SU-DHL-6 (cell line): ENCODE data around the gene CCNI.

Experiments used
- H2AFZ ChIP-seq: fragments of 200-600 bp; sonication (generic); 2 replicates; pipeline ENCODE4 v1.6.1; 2014; ENCODE audit warnings: low read depth, mild to moderate bottlenecking, moderate library complexity, mixed read lengths, antibody characterized with exemption, low read length; ENCODE audit not compliant: severe bottlenecking
- H3F3A ChIP-seq: fragments of 200-600 bp; shearing (Covaris generic); 2 replicates; pipeline ENCODE4 v1.6.0; 2016; ENCODE audit warnings: antibody characterized with exemption, mild to moderate bottlenecking; ENCODE audit not compliant: insufficient read depth
- H3K27ac ChIP-seq: fragments of 200-600 bp; sonication (generic); 2 replicates; pipeline ENCODE4 v1.5.1; 2016; ENCODE audit warnings: low read depth, mild to moderate bottlenecking, low read length, moderate library complexity, mixed read lengths
- H3K27me3 ChIP-seq: fragments of 200-600 bp; sonication (generic), shearing (Covaris generic); 2 replicates; pipeline ENCODE4 v1.6.0; 2014; ENCODE audit warnings: mild to moderate bottlenecking, low read length
- H3K36me3 ChIP-seq: fragments of 200-600 bp; sonication (generic); 2 replicates; pipeline ENCODE4 v1.6.1; 2014; ENCODE audit warnings: mild to moderate bottlenecking, low read length, mixed read lengths
- H3K4me2 ChIP-seq: fragments of 300-600, 200-600 bp; shearing (Covaris generic), sonication (generic); 2 replicates; pipeline ENCODE4 v1.6.0; 2014; ENCODE audit warnings: low read length, low read depth, mild to moderate bottlenecking; ENCODE audit not compliant: poor library complexity, severe bottlenecking
- H3K4me3 ChIP-seq: fragments of 200-600 bp; sonication (generic); 2 replicates; pipeline ENCODE4 v1.5.1; 2014; ENCODE audit warnings: antibody characterized with exemption, low read length, mild to moderate bottlenecking, mixed read lengths; ENCODE audit not compliant: insufficient read depth, poor library complexity, severe bottlenecking
- H3K79me2 ChIP-seq: fragments of 200-600 bp; sonication (generic); 2 replicates; pipeline ENCODE4 v1.6.1; 2014; ENCODE audit warnings: mild to moderate bottlenecking, low read length, moderate library complexity; ENCODE audit not compliant: insufficient read depth
- H3K9ac ChIP-seq: fragments of 200-600 bp; sonication (generic); 2 replicates; pipeline ENCODE4 v1.7.0; 2014; ENCODE audit warnings: mild to moderate bottlenecking, low read length
- H3K9me2 ChIP-seq: fragments of 200-600 bp; sonication (generic); replicated peaks from 2 replicates; pipeline ENCODE4 v1.6.1; 2014; ENCODE audit warnings: low read length; ENCODE audit not compliant: insufficient read depth
- H3K9me3 ChIP-seq: fragments of 200-600 bp; sonication (generic); 2 replicates; pipeline ENCODE4 v1.6.1; 2014; ENCODE audit warnings: low read length, mixed read lengths; ENCODE audit not compliant: insufficient read depth
- H4K20me1 ChIP-seq: fragments of 200-600 bp; sonication (generic); 2 replicates; pipeline ENCODE4 v1.6.1; 2014; ENCODE audit warnings: low read depth, mild to moderate bottlenecking, antibody characterized with exemption, low read length, moderate library complexity, mixed read lengths
- EZH2phosphoT487 ChIP-seq: fragments of 200-600 bp; sonication (generic), shearing (Covaris generic); conservative IDR thresholded peaks from 2 replicates; pipeline ENCODE4 v1.6.1; 2018; ENCODE audit warnings: mild to moderate bottlenecking, antibody characterized with exemption, low read length, moderate library complexity, mixed read lengths
- TF ChIP-seq, protein P1 (sequence below): fragments of 200-600 bp; sonication (generic); IDR thresholded peaks from one replicate; pipeline ENCODE4 v1.5.1; 2017; ENCODE audit warnings: antibody characterized with exemption, mild to moderate bottlenecking, low read length, moderate library complexity; ENCODE audit not compliant: insufficient read depth, poor library complexity, severe bottlenecking

The CCNI gene

DNA sequence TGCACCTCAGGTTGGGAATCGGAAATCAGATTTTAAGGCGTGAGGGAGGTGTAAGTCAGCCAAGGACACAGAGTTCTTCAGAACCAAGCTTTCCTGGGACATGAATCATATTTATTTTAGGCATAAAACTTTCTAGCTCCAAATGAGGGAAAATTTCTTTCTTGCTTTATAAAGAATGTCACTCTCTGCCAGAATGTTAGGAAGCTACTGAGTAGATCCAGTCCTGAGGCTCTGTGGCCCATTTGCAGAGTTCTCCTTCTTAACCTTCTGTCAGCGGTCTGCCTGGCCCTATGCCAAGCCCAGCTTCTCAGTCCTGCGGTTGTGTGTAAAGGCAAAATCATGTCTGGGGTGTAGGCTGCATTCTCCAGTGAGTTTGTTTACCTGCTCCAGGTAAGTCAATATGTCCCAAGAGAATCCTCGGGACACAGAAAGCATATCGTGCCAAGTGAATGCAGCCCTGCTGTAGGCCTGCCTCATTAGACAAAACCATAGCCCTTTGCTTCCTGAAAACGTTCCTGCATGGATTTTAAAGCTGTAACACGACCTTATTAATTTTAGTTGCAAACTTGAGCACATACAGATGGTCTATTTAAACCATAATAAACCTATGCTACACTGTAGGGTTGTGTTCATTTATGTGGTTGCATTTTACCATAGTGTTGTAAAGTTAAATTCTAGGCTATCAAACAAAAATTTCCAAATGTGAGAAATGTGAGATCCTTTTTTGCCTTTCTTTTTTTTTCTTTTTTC, 29.2 kb upstream of the CCNI start:
- no peaks in the 10 kb centered on the region for H3K9me2 ChIP-seq
- no peaks in the 10 kb centered on the region for H3K36me3 ChIP-seq
- no peak overlapping the region for H3K9ac ChIP-seq
- H4K20me1 ChIP-seq, result no peaks in the 10 kb centered on the region
- TF ChIP-seq, protein P1, sequence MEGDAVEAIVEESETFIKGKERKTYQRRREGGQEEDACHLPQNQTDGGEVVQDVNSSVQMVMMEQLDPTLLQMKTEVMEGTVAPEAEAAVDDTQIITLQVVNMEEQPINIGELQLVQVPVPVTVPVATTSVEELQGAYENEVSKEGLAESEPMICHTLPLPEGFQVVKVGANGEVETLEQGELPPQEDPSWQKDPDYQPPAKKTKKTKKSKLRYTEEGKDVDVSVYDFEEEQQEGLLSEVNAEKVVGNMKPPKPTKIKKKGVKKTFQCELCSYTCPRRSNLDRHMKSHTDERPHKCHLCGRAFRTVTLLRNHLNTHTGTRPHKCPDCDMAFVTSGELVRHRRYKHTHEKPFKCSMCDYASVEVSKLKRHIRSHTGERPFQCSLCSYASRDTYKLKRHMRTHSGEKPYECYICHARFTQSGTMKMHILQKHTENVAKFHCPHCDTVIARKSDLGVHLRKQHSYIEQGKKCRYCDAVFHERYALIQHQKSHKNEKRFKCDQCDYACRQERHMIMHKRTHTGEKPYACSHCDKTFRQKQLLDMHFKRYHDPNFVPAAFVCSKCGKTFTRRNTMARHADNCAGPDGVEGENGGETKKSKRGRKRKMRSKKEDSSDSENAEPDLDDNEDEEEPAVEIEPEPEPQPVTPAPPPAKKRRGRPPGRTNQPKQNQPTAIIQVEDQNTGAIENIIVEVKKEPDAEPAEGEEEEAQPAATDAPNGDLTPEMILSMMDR, result no peak
- no peaks in the 10 kb centered on the region for H3K9me3 ChIP-seq
- no peaks in the 10 kb centered on the region for H3F3A ChIP-seq
- H2AFZ ChIP-seq, result no peak overlapping the region
- H3K27ac ChIP-seq, result no peak overlapping the region
- H3K4me3 ChIP-seq, result no peak overlapping the region
- no peaks in the 10 kb centered on the region for H3K27me3 ChIP-seq
- no peak overlapping the region for H3K4me2 ChIP-seq
- no peaks in the 10 kb centered on the region for H3K79me2 ChIP-seq

DNA sequence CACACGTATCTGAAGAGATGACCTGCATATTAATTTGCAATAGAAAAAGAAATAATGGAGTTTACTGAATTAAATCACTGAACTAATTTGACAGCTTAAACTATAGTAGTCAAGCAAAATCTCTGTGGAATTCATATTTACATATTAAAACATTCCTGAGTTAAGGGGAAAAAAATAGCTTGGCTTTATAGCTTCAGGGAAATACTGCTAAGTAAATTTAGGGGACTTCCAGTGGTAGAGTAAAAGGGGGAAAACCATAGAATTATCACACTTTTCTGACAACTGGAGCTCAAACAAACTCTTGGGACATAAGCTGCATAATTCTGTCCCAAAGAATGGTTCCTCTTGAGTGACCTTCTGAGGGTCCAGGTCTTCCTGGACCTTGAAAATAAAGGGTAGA, 28.6 kb upstream of the CCNI start:
- H3F3A ChIP-seq, result no peaks in the 10 kb centered on the region
- no peaks in the 10 kb centered on the region for H3K9me3 ChIP-seq
- no peak overlapping the region for H2AFZ ChIP-seq
- no peaks in the 10 kb centered on the region for H4K20me1 ChIP-seq
- H3K27ac ChIP-seq, result no peak overlapping the region
- no peaks in the 10 kb centered on the region for H3K36me3 ChIP-seq
- H3K4me3 ChIP-seq, result no peak overlapping the region
- H3K4me2 ChIP-seq, result no peak overlapping the region
- no peaks in the 10 kb centered on the region for H3K9me2 ChIP-seq
- H3K79me2 ChIP-seq, result no peaks in the 10 kb centered on the region
- no peaks in the 10 kb centered on the region for H3K27me3 ChIP-seq
- TF ChIP-seq, protein P1, result no peak
- TF ChIP-seq EZH2phosphoT487, result no peak
- no peak overlapping the region for H3K9ac ChIP-seq

DNA sequence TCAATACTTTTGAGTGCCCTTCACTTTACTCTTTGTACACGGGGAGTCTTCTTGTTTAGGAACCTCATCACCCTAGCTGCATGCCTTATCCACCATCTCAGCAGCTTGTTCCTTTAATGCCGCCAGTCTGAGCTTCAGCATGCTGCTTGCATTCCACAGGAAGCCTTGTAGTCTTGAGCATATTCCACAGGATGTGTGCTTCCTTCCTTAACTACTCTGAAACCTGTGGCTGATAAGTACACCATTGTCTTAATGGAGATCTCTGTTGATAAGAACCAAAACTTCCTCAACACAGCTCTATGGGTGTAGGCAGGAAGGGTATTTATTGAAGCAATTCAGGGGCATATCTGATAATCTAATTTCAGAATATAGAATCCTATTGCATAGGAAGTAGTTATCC, 24.4 kb upstream of the CCNI start:
- Histone ChIP-seq H3K9me2 (no peaks in the 10 kb centered on the region), H3K9me3 (no peaks in the 10 kb centered on the region), H3K4me2 (no peak overlapping the region), H4K20me1 (no peaks in the 10 kb centered on the region), H3K9ac (no peak overlapping the region), H3F3A (no peaks in the 10 kb centered on the region), H3K27ac (no peak overlapping the region), H3K4me3 (no peak overlapping the region), H3K27me3 (no peaks in the 10 kb centered on the region), H3K36me3 (no peaks in the 10 kb centered on the region), H3K79me2 (no peaks in the 10 kb centered on the region), H2AFZ (no peak overlapping the region)
- TF ChIP-seq, protein P1, result no peak
